T-helper 2 cell treated with Interferon-gamma antibody and Interleukin-4, amounts not matched to agents 100 ng/mL and 5 ng/mL, for 36 hours (primary cell): ENCODE results near the gene INVS. TPM values are rescaled to one million over a fixed set of nuclear protein-coding genes. Genes with fewer than 3 reads are reported as not detected.
"Not testable (repeated sequence)": the region's sequence is repeated elsewhere in the genome, so short reads cannot be mapped to it uniquely, and the experiment has no call there.

ENCODE experiments used
- intact Hi-C: fragments of 100-400 bp; cut with micrococcal nuclease; formaldehyde crosslinking; loops from one replicate; pipeline ENCODE4 v1.15.1; 2023
- total RNA-seq: library from RNA; stranded (reverse); gene quantifications from 2 replicates; pipeline ENCODE4 v1.2.3, GENCODE V29; 2022

INVS gene, protein sequence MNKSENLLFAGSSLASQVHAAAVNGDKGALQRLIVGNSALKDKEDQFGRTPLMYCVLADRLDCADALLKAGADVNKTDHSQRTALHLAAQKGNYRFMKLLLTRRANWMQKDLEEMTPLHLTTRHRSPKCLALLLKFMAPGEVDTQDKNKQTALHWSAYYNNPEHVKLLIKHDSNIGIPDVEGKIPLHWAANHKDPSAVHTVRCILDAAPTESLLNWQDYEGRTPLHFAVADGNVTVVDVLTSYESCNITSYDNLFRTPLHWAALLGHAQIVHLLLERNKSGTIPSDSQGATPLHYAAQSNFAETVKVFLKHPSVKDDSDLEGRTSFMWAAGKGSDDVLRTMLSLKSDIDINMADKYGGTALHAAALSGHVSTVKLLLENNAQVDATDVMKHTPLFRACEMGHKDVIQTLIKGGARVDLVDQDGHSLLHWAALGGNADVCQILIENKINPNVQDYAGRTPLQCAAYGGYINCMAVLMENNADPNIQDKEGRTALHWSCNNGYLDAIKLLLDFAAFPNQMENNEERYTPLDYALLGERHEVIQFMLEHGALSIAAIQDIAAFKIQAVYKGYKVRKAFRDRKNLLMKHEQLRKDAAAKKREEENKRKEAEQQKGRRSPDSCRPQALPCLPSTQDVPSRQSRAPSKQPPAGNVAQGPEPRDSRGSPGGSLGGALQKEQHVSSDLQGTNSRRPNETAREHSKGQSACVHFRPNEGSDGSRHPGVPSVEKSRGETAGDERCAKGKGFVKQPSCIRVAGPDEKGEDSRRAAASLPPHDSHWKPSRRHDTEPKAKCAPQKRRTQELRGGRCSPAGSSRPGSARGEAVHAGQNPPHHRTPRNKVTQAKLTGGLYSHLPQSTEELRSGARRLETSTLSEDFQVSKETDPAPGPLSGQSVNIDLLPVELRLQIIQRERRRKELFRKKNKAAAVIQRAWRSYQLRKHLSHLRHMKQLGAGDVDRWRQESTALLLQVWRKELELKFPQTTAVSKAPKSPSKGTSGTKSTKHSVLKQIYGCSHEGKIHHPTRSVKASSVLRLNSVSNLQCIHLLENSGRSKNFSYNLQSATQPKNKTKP
- 15.5 and 17.5 TPM in 2 replicates for total RNA-seq

- intact Hi-C loops = loop anchor here (1.0 to 10.0 kb wide), 11 partner anchors 11 to 1433 kb away; partner anchors contain the start of genes MSANTD3, RNF20, SEC61B and STX17
Observed at GRCh38 chr9:100098887-100099721, at the start of gene INVS, which contains the start of gene ERP44. Gene INVS, plus strand, starts transcription at chr9:100099243. Its CDS starts 5,279 bp downstream, at chr9:100104522. Gene ERP44, minus strand, starts transcription at chr9:100099000. Its CDS starts 160 bp downstream, at chr9:100098840.

GRCh38 chr9:100049551-100049950 is 49.5 kb upstream of the INVS start:
- intact Hi-C loops = no loop called here

- intact Hi-C loops = no loop called here
Observed at GRCh38 chr9:100052375-100052774, 46.7 kb upstream of the INVS start.

- intact Hi-C loops = no loop called here
Observed at GRCh38 chr9:100056561-100056960, 42.5 kb upstream of the INVS start.

DNA sequence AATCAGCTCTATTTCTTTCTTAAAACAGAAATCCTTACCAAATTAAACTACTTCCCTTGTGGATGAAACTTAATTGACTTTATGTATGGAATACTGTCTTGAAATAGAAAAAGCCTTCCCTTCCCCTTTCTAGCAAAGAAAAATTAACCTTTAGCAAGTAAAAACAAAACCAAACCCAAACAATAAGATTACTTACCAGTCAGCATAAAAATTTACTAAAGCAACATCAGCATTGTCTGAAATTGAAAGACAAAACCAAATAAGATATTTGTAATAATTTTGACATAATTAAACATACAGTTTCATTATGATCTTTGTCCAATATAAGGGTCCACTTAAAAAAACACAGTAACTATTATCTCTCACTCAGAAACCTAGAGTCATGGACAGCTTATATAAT is 41.4 kb upstream of the INVS start:
- intact Hi-C loops = no loop called here

- intact Hi-C loops = no loop called here
Observed at GRCh38 chr9:100058699-100059579, 40.1 kb upstream of the INVS start.

GRCh38 chr9:100062683-100063082 is 36.4 kb upstream of the INVS start:
- intact Hi-C loops = not testable (repeated sequence)

GRCh38 chr9:100063185-100063584 is 35.9 kb upstream of the INVS start:
- intact Hi-C loops = no loop called here

GRCh38 chr9:100064872-100065581 is 34.0 kb upstream of the INVS start:
- intact Hi-C loops = no loop called here

DNA sequence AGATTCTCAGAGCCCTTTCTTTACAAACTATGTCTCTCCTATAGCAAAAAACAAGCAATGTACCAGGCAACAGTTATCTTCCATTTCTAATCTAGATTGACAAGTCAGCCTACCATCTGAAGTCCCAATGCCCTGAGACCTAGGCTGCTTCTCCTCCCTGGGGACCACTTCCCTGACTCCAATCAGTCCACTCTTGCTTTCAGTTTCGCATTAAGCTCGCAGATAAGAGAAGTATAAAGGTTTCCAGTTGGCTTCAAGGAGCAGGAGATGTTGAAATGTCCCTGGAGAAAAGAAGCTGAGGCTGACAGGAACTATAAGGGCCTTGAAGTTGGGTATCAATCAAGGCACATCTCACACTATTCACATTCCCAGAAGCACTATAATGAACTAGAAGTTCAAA is 32.5 kb upstream of the INVS start:
- intact Hi-C loops = no loop called here

DNA sequence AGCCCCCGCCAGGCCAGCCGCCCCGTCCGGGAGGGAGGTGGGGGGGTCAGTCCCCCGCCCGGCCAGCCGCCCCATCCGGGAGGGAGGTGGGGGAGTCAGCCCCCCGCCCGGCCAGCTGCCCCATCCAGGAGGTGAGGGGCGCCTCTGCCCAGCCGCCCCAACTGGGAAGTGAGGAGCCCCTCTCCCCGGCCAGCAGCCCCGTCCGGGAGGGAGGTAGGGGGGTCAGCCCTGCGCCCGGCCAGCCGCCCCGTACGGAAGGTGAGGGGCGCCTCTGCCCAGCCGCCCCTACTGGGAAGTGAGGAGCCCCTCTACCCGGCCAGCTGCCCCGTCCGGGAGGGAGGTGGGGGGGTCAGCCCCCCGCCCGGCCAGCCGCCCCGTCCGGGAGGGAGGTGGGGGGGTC is 31.1 kb upstream of the INVS start:
- intact Hi-C loops = not testable (repeated sequence)

- intact Hi-C loops = not testable (repeated sequence)
Observed at GRCh38 chr9:100069068-100069467, 30.0 kb upstream of the INVS start.

GRCh38 chr9:100070104-100071041 is 28.7 kb upstream of the INVS start:
- intact Hi-C loops = no loop called here

- intact Hi-C loops = no loop called here
Observed at GRCh38 chr9:100071271-100071670, 27.8 kb upstream of the INVS start.

DNA sequence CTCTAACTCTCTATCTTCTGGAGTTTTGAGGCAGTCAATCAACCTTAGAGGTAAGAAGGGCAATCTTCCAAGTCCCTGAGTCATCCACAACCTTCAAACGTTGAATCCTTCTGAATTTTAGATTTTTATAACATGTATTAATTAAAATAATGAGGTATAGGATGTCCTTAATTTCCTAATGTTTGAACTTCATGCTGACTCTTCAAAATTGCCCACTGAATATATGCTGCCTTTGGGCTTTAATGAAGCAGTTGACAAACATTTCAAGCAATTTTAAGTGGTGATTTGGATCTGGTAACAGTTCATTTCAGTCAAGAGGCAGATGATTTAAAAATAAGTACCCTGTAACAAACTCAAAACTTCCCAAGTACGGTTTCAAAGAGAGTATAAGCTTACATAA is 26.2 kb upstream of the INVS start:
- intact Hi-C loops = no loop called here

DNA sequence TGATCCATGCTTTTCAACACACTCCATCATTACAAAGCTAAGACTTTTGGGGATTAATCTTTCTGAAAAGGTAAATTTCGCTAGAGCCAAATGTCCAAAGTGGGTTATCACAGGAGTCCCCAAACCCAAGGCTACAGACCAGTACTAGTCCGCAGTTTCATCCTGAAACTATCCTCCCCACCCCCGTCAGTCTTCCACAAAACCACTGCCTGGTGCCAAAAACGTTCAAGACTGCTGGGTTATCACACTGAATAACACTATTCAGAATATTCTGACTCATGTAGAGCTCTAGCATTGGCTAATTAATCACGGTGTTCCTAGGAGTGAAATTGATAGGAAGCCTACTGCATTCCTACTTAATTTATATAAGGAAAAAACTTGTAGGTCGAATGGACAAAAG is 24.9 kb upstream of the INVS start:
- intact Hi-C loops = no loop called here

GRCh38 chr9:100074989-100075388 is 24.1 kb upstream of the INVS start:
- intact Hi-C loops = no loop called here

- intact Hi-C loops = not testable (repeated sequence)
Observed at GRCh38 chr9:100076256-100076655, 22.8 kb upstream of the INVS start.
